H1 (cell line): ENCODE measurements around the gene PRSS50. TPM values are rescaled to one million over a fixed set of nuclear protein-coding genes. Genes with fewer than 3 reads are reported as not detected.
"Not testable (repeated sequence)": the region's sequence is repeated elsewhere in the genome, so short reads cannot be mapped to it uniquely, and the experiment has no call there.

ENCODE experiments used
- CTCF ChIA-PET: fragments of 300-600 bp; sonication (Branson Sonifier 250); formaldehyde crosslinking; loops from one replicate; lab custom pipeline; 2021; ENCODE audit not compliant: partially characterized antibody; lab: Charles Lee
- POLR2A ChIA-PET: fragments of 300-600 bp; sonication (Branson Sonifier 250); formaldehyde crosslinking; loops from one replicate; lab custom pipeline; 2021; ENCODE audit warnings: inconsistent platforms; ENCODE audit not compliant: partially characterized antibody; lab: Charles Lee
- DNase-seq, 2 experiments: peaks; one replicate each; pipeline versions ENCODE4 v3.0.0 to v3.0.0-alpha.2; 2010 to 2022; ENCODE audit warnings: low spot score in 2 of 2, low read depth in 1 of 2, mixed read lengths in 1 of 2
- FAIRE-seq: peaks from 2 replicates; lab custom pipeline; 2011; peaks lifted over from hg19 to GRCh38; lab: Jason Lieb, UNC
- H2AFZ ChIP-seq: 2 replicates; pipeline ENCODE4 v1.8.1; 2012; ENCODE audit warnings: low read length, inconsistent platforms
- H2AK5ac ChIP-seq: 2 replicates; pipeline ENCODE4 v1.6.1; 2013; ENCODE audit warnings: low read depth, low read length
- H2BK120ac ChIP-seq: replicated peaks from 2 replicates; pipeline ENCODE3; 2013; ENCODE audit warnings: low read depth, low read length, inconsistent platforms
- H2BK12ac ChIP-seq: 2 replicates; pipeline ENCODE4 v1.6.1; 2013; ENCODE audit warnings: low read depth, low read length
- H2BK15ac ChIP-seq: 2 replicates; pipeline ENCODE4 v1.6.1; 2013; ENCODE audit warnings: low read length
- H2BK20ac ChIP-seq: 2 replicates; pipeline ENCODE4 v1.6.1; 2013; ENCODE audit warnings: low read length
- H2BK5ac ChIP-seq: 2 replicates; pipeline ENCODE4 v1.6.1; 2013; ENCODE audit warnings: low read depth, low read length
- H3K14ac ChIP-seq: 2 replicates; pipeline ENCODE4 v1.6.1; 2013; ENCODE audit warnings: inconsistent platforms; ENCODE audit not compliant: insufficient read length
- H3K18ac ChIP-seq: 2 replicates; pipeline ENCODE4 v1.6.1; 2013; ENCODE audit warnings: low read length; ENCODE audit errors: extremely low read depth
- H3K23ac ChIP-seq: 2 replicates; pipeline ENCODE4 v1.6.1; 2013; ENCODE audit warnings: inconsistent platforms; ENCODE audit not compliant: insufficient read length
- H3K23me2 ChIP-seq: 2 replicates; pipeline ENCODE4 v1.6.1; 2013; ENCODE audit warnings: low read depth, low read length
- H3K27ac ChIP-seq: 2 replicates; pipeline ENCODE4 v1.6.1; 2011; ENCODE audit warnings: low read depth, low read length, inconsistent platforms
- H3K27me3 ChIP-seq, 4 experiments: replicated peaks in 1 of 4; 1 replicate in 1 of 4; 2 replicates in 3 of 4; pipeline versions ENCODE4 v1.6.1 to v1.8.1; 2011 to 2013; ENCODE audit warnings: low read length in 3 of 4, mild to moderate bottlenecking in 3 of 4, inconsistent platforms in 2 of 4, mixed read lengths in 2 of 4, moderate library complexity in 1 of 4; ENCODE audit not compliant: control insufficient read depth in 3 of 4, insufficient read depth in 3 of 4; ENCODE audit errors: extremely low read depth in 1 of 4
- H3K36me3 ChIP-seq, 4 experiments: 2 replicates each; pipeline versions ENCODE4 v1.6.1 to v1.8.1; 2011 to 2013; ENCODE audit warnings: mild to moderate bottlenecking in 4 of 4, low read length in 3 of 4, moderate library complexity in 2 of 4, control low read depth in 1 of 4, inconsistent platforms in 1 of 4; ENCODE audit not compliant: insufficient read depth in 4 of 4, control insufficient read depth in 2 of 4
- H3K4ac ChIP-seq: replicated peaks from 2 replicates; pipeline ENCODE3; 2013; ENCODE audit warnings: low read length, low read depth, mixed read lengths, inconsistent platforms; ENCODE audit not compliant: insufficient read length
- H3K4me1 ChIP-seq, 4 experiments: replicated peaks in 1 of 4; 1 replicate in 1 of 4; 2 replicates in 3 of 4; pipeline versions ENCODE4 v1.6.1 to v1.8.1; 2011 to 2013; ENCODE audit warnings: low read length in 3 of 4, inconsistent platforms in 2 of 4, mixed read lengths in 1 of 4; ENCODE audit not compliant: insufficient read depth in 4 of 4, control insufficient read depth in 3 of 4
- H3K4me2 ChIP-seq, 2 experiments: 2 replicates each; pipeline versions ENCODE4 v1.6.1 to v1.8.1; 2011 to 2013; ENCODE audit warnings: low read depth in 2 of 2, low read length in 2 of 2, control low read depth in 1 of 2, inconsistent platforms in 1 of 2, mild to moderate bottlenecking in 1 of 2; ENCODE audit not compliant: insufficient read depth in 1 of 2
- H3K4me3 ChIP-seq, 4 experiments: fragments of 200-600, 300-600 bp in 1 of 4; sonication (generic), shearing (Covaris generic), sonication (Bioruptor Twin) in 1 of 4; 2 replicates each; pipeline versions ENCODE4 v1.5.1 to v1.8.1; 2011 to 2016; ENCODE audit warnings: low read length in 4 of 4, low read depth in 3 of 4, control low read depth in 2 of 4, inconsistent platforms in 2 of 4, mild to moderate bottlenecking in 2 of 4, mixed read lengths in 1 of 4, moderate library complexity in 1 of 4; ENCODE audit not compliant: insufficient read depth in 2 of 4; ENCODE audit errors: extremely low read depth in 1 of 4
- H3K56ac ChIP-seq: replicated peaks from 2 replicates; pipeline ENCODE3; 2013; ENCODE audit warnings: low read depth, mild to moderate bottlenecking, mixed read lengths, low read length, inconsistent platforms; ENCODE audit not compliant: insufficient read length
- H3K79me1 ChIP-seq: 2 replicates; pipeline ENCODE4 v1.6.1; 2013; ENCODE audit warnings: low read depth, low read length, control low read depth
- H3K79me2 ChIP-seq, 2 experiments: 2 replicates each; pipeline versions ENCODE4 v1.6.1 to v1.8.1; 2012 to 2013; ENCODE audit warnings: low read length in 2 of 2, mild to moderate bottlenecking in 2 of 2, inconsistent platforms in 1 of 2; ENCODE audit not compliant: insufficient read depth in 2 of 2, control insufficient read depth in 1 of 2
- H3K9ac ChIP-seq, 4 experiments: replicated peaks in 1 of 4; 1 replicate in 1 of 4; 2 replicates in 3 of 4; pipeline versions ENCODE4 v1.6.1 to v1.8.1; 2011 to 2013; ENCODE audit warnings: low read depth in 3 of 4, low read length in 3 of 4, control low read depth in 2 of 4, mild to moderate bottlenecking in 2 of 4, moderate library complexity in 2 of 4, inconsistent platforms in 1 of 4; ENCODE audit errors: extremely low read depth in 1 of 4
- H3K9me3 ChIP-seq, 2 experiments: 2 replicates each; pipeline versions ENCODE4 v1.6.1 to v1.8.1; 2012 to 2013; ENCODE audit warnings: mild to moderate bottlenecking in 2 of 2, moderate library complexity in 2 of 2, control low read depth in 1 of 2, inconsistent platforms in 1 of 2, low read depth in 1 of 2, low read length in 1 of 2, mixed read lengths in 1 of 2; ENCODE audit not compliant: insufficient read depth in 2 of 2
- H4K20me1 ChIP-seq, 2 experiments: replicated peaks in 1 of 2; 2 replicates each; pipeline versions ENCODE3 to v1.8.1; 2011 to 2013; ENCODE audit warnings: inconsistent platforms in 2 of 2, low read length in 2 of 2, mild to moderate bottlenecking in 1 of 2; ENCODE audit not compliant: insufficient read depth in 2 of 2, control insufficient read depth in 1 of 2
- H4K5ac ChIP-seq: 2 replicates; pipeline ENCODE4 v1.6.1; 2013; ENCODE audit warnings: low read length, low read depth, mixed read lengths, inconsistent platforms; ENCODE audit not compliant: insufficient read length
- H4K8ac ChIP-seq: 2 replicates; pipeline ENCODE4 v1.8.0; 2013; ENCODE audit warnings: mild to moderate bottlenecking, moderate library complexity, low read length, inconsistent platforms; ENCODE audit not compliant: insufficient read depth; ENCODE audit errors: extremely low read depth
- H4K91ac ChIP-seq: replicated peaks from 2 replicates; pipeline ENCODE3; 2013; ENCODE audit warnings: low read length, mixed read lengths, inconsistent platforms; ENCODE audit not compliant: insufficient read length
- WGBS, 2 experiments: shearing (Covaris generic) in 1 of 2; methylation state at CpG; one replicate each; pipeline versions ENCODE4 v1.1.6 to v1.1.7; 2013 to 2015; ENCODE audit warnings: low lambda C conversion rate in 2 of 2, mixed read lengths in 2 of 2, inconsistent platforms in 1 of 2, low coverage in 1 of 2, missing lambda C conversion rate in 1 of 2; ENCODE audit not compliant: insufficient replicate concordance in 2 of 2, insufficient coverage in 1 of 2, insufficient read length in 1 of 2; ENCODE audit errors: extremely low coverage in 1 of 2, missing lambda C conversion rate in 1 of 2; 5-methylcytosine and 5-hydroxymethylcytosine counted together
- polyA plus RNA-seq, 7 experiments: library from polyadenylated mRNA; depleted of rRNA in 3 of 7; stranded (reverse) in 5 of 7; unstranded in 2 of 7; fragments of >200 nt in 5 of 7; fragments of 200-250 nt in 2 of 7; gene quantifications; 1 replicate in 5 of 7; 2 replicates in 1 of 7; 4 replicates in 1 of 7; pipeline versions ENCODE4 v1.2.1 to v1.2.3, GENCODE V29; 2011 to 2013; ENCODE audit warnings: missing spikeins in 2 of 7, mixed read lengths in 2 of 7
- total RNA-seq: library from RNA; stranded (reverse); fragmentation: NEBNext Ultra II Directional; extraction: Animal tissue kit (Norgen Biotek cat#: 25700); gene quantifications from 2 replicates; pipeline ENCODE4 v1.2.1, GENCODE V29; 2021

PRSS50 gene
- total and polyA plus RNA-seq, 2 of the 8 experiments (the other 6 are each of a cell fraction or from before 2014, with no cell fraction given) = 0.47 to 0.71 TPM

DNA sequence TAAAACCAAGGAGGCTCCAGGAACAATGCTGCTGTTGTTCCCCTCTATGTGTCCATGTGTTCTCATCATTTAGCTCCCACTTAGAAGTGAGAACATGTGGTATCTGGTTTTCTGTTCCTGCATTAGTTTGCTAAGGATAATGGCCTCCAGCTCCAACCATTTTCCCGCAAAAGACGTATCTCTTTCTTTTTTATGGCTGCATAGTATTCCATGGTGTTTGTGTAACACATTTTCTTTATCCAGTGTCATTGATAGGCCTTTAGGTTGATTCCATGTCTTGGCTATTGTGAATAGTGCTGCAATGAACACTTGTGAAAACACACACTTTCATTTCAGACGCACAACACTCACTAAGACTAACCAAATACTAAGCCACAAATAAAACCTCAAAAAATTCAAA, 21.9 kb upstream of the PRSS50 start:
- not testable (repeated sequence) for FAIRE-seq

More for the DNA sequence above, 21.9 kb upstream of the PRSS50 start:
- H2BK5ac ChIP-seq, H3K4me2 ChIP-seq, H3K23me2 ChIP-seq, H2BK120ac ChIP-seq, H3K4ac ChIP-seq, DNase-seq, H4K5ac ChIP-seq, H3K56ac ChIP-seq, H3K9me3 ChIP-seq, H2AK5ac ChIP-seq, H3K18ac ChIP-seq, H2BK12ac ChIP-seq, H3K27ac ChIP-seq, H3K4me1 ChIP-seq, H3K4me3 ChIP-seq, H3K36me3 ChIP-seq, H4K20me1 ChIP-seq, H3K79me1 ChIP-seq, CTCF ChIA-PET, H3K14ac ChIP-seq, H3K79me2 ChIP-seq, H2AFZ ChIP-seq, H4K91ac ChIP-seq, H3K9ac ChIP-seq, H3K23ac ChIP-seq, H2BK15ac ChIP-seq, POLR2A ChIA-PET, H3K27me3 ChIP-seq, H4K8ac ChIP-seq, H2BK20ac ChIP-seq: not testable (repeated sequence)
- 90% methylated on average over 3 of the region's 3 CpGs; no CpG with 5 or more reads in 1 of the 2 experiments for WGBS, 2 experiments
